ENCODE results near the gene NCF2.
"Not testable (repeated sequence)": the region's sequence is repeated elsewhere in the genome, so short reads cannot be mapped to it uniquely, and the experiment has no call there.

The NCF2 gene

DNA sequence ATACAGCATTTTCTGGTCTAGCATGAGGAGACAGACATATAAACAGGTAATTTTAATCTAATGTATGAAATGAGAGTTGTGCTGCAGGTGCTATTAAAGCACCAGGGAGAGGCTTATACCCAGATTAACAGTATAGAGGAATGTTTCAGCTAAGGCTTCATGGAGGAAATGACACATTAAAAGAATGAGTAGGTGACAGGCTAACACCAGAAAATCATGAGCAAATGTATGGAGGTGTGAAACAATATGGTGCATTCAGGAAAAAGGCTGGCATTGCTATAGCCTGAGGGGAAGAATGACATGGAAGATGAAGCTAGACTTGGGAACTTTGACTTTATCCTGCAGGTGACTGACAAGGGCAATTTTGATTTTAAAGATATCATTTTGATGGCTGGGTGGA, 38.3 kb upstream of the NCF2 start:
- Histone ChIP-seq H3K79me1 (ENCODE audit: low read depth, low read length) (no peaks in the 10 kb centered on the region), H3K4me2 (ENCODE audit: insufficient read depth, low read length, poor library complexity, severe bottlenecking) (no peak overlapping the region)

DNA sequence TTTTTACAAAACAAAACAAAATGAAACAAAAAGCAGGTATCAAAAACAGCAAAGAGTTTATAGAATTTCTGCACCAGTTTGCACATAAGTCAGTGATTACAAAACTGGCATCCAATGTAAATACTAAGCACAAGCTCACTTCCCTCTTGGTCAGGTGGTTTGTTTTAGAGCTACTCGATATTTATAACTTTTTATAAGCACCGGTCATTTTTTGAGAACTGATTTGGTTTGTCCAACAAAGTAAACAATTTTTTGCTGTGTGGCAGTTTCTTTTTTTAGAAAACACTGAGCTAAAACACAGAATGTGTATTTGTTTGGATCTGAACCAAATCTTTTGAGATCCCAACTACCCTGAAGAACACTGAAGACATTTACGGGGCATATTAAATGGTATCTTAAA, 36.0 kb upstream of the NCF2 start:
- DNase-seq (ENCODE audit: low spot score) = not testable (repeated sequence)

More for the DNA sequence above, 38.3 kb upstream of the NCF2 start:
- Histone ChIP-seq H2BK15ac (ENCODE audit: low read length) (no peak overlapping the region), H3K27me3 (ENCODE audit: control insufficient read depth in 3 of 3, insufficient read depth in 3 of 3, low read depth in 1 of 3, low read length in 3 of 3) (no peaks in the 10 kb centered on the region), H2BK12ac (ENCODE audit: low read length) (no peak overlapping the region), H2BK5ac (ENCODE audit: low read length) (no peak overlapping the region), H3K23ac (ENCODE audit: low read depth, low read length, poor library complexity) (no peak overlapping the region), H3K9ac (ENCODE audit: low read depth, low read length, poor library complexity) (no peak overlapping the region), H3K4me3 (ENCODE audit: low read length in 2 of 2) (no peak overlapping the region), H3K18ac (ENCODE audit: low read length) (no peak overlapping the region), H2AFZ (ENCODE audit: low read length) (no peak overlapping the region), H3K9me3 (replicated peaks in 1 of 2; ENCODE audit: control insufficient read depth in 2 of 2, insufficient read depth in 1 of 2, low read depth in 1 of 2, low read length in 2 of 2) (no peaks in the 10 kb centered on the region), H3K4me1 (ENCODE audit: control insufficient read depth in 2 of 2, insufficient read depth in 1 of 2, low read depth in 1 of 2, low read length in 2 of 2) (peaks cover 0 to 9% of the 10 kb centered on the region in 2 donors), H3K14ac (ENCODE audit: low read length) (no peak overlapping the region), H3K27ac (replicated peaks; ENCODE audit: low read length) (no peak overlapping the region), H2AK5ac (ENCODE audit: low read depth, low read length) (no peak overlapping the region), H2BK120ac (ENCODE audit: low read depth, low read length) (no peak overlapping the region), H4K91ac (ENCODE audit: low read depth, low read length, poor library complexity) (no peak overlapping the region), H3K4ac (ENCODE audit: low read length) (no peak overlapping the region), H4K8ac (ENCODE audit: low read depth, low read length) (no peak overlapping the region), H3K36me3 (replicated peaks in 1 of 2; ENCODE audit: control insufficient read depth in 2 of 2, insufficient read depth in 2 of 2, low read length in 2 of 2) (peaks cover 7 to 83% of the 10 kb centered on the region in 2 donors)
- no peak for DNase-seq (ENCODE audit: low spot score)

DNA sequence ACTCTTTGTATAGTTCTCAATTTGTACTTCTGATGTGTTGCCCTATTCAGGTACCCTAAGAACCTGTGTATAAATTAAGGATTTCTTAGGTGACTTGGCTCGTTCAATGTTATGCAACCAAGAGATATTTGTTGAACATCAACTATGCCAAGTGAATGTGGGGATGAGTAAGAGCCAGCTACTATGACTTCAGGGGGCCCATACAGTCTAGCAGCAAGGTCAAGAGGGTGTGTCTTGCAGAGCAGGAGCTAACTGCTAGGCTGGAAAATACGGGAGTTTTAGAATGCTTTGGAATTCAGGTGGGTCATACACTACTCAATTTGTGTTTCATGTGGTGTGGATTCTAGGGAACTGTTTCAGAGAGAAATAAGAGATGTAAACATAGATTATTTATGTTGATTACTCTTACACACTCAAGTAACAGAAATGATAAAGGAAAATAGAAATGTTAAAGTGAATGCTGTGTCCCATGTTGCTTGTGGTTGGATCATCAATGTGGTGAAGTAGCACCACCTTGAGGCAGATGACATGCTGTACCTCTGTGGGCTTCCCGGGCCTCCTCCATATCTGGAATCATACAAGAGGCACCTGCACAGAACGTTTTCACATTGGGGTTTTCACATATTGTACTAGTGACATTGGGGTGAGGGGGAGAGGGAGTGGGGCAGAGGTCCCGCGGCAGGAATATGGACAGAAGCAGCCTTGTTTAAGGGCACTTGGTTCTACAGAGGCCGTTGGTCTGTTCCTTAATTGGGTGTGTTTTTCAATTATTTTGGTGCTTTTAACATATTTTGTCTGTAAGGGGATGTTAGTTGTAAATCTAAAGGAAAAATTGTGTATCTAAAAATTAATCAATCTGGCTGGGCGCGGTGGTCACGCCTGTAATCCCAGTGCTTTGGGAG, 32.9 kb upstream of the NCF2 start:
- Histone ChIP-seq H3K4me3 (ENCODE audit: low read length in 2 of 2) (no peak overlapping the region), H3K23ac (ENCODE audit: low read depth, low read length, poor library complexity) (no peak overlapping the region), H2BK15ac (ENCODE audit: low read length) (no peak overlapping the region), H4K91ac (ENCODE audit: low read depth, low read length, poor library complexity) (no peak overlapping the region), H3K4me1 (ENCODE audit: control insufficient read depth in 2 of 2, insufficient read depth in 1 of 2, low read depth in 1 of 2, low read length in 2 of 2) (no peaks in the 10 kb centered on the region), H3K18ac (ENCODE audit: low read length) (no peak overlapping the region), H3K14ac (ENCODE audit: low read length) (no peak overlapping the region), H2BK12ac (ENCODE audit: low read length) (no peak overlapping the region), H3K4ac (ENCODE audit: low read length) (no peak overlapping the region), H3K79me1 (ENCODE audit: low read depth, low read length) (no peaks in the 10 kb centered on the region), H2BK5ac (ENCODE audit: low read length) (no peak overlapping the region), H3K27me3 (ENCODE audit: control insufficient read depth in 3 of 3, insufficient read depth in 3 of 3, low read depth in 1 of 3, low read length in 3 of 3) (no peaks in the 10 kb centered on the region), H2BK120ac (ENCODE audit: low read depth, low read length) (no peak overlapping the region), H3K9ac (ENCODE audit: low read depth, low read length, poor library complexity) (no peak overlapping the region), H3K36me3 (replicated peaks in 1 of 2; ENCODE audit: control insufficient read depth in 2 of 2, insufficient read depth in 2 of 2, low read length in 2 of 2) (peaks cover 2 to 33% of the 10 kb centered on the region in 2 donors), H4K8ac (ENCODE audit: low read depth, low read length) (no peak overlapping the region), H3K27ac (replicated peaks; ENCODE audit: low read length) (no peak overlapping the region), H2AFZ (ENCODE audit: low read length) (no peak overlapping the region), H3K9me3 (replicated peaks in 1 of 2; ENCODE audit: control insufficient read depth in 2 of 2, insufficient read depth in 1 of 2, low read depth in 1 of 2, low read length in 2 of 2) (no peaks in the 10 kb centered on the region), H2AK5ac (ENCODE audit: low read depth, low read length) (no peak overlapping the region), H3K4me2 (ENCODE audit: insufficient read depth, low read length, poor library complexity, severe bottlenecking) (no peak overlapping the region)
- peak; percentile 31 for DNase-seq (ENCODE audit: low spot score)
- no CpG with 5 or more reads among the region's 10 CpGs for WGBS, 2 donors (ENCODE audit: extremely low coverage in 2 of 2, insufficient read length in 2 of 2, insufficient replicate concordance in 1 of 2)

More for the DNA sequence above, 36.0 kb upstream of the NCF2 start:
- H4K8ac ChIP-seq (ENCODE audit: low read depth, low read length); H3K9ac ChIP-seq (ENCODE audit: low read depth, low read length, poor library complexity); H2AFZ ChIP-seq (ENCODE audit: low read length); H3K14ac ChIP-seq (ENCODE audit: low read length); H2BK5ac ChIP-seq (ENCODE audit: low read length); H4K91ac ChIP-seq (ENCODE audit: low read depth, low read length, poor library complexity); H3K9me3 ChIP-seq (replicated peaks in 1 of 2; ENCODE audit: control insufficient read depth in 2 of 2, insufficient read depth in 1 of 2, low read depth in 1 of 2, low read length in 2 of 2); H3K4me3 ChIP-seq (ENCODE audit: low read length in 2 of 2); H3K27ac ChIP-seq (replicated peaks; ENCODE audit: low read length); H3K18ac ChIP-seq (ENCODE audit: low read length); H3K79me1 ChIP-seq (ENCODE audit: low read depth, low read length); H3K27me3 ChIP-seq (ENCODE audit: control insufficient read depth in 3 of 3, insufficient read depth in 3 of 3, low read depth in 1 of 3, low read length in 3 of 3); H3K4me1 ChIP-seq (ENCODE audit: control insufficient read depth in 2 of 2, insufficient read depth in 1 of 2, low read depth in 1 of 2, low read length in 2 of 2); H2BK12ac ChIP-seq (ENCODE audit: low read length); H2AK5ac ChIP-seq (ENCODE audit: low read depth, low read length); H2BK15ac ChIP-seq (ENCODE audit: low read length); H3K4ac ChIP-seq (ENCODE audit: low read length); H3K23ac ChIP-seq (ENCODE audit: low read depth, low read length, poor library complexity); H3K4me2 ChIP-seq (ENCODE audit: insufficient read depth, low read length, poor library complexity, severe bottlenecking); H2BK120ac ChIP-seq (ENCODE audit: low read depth, low read length): not testable (repeated sequence)
- H3K36me3 ChIP-seq (replicated peaks in 1 of 2; ENCODE audit: control insufficient read depth in 2 of 2, insufficient read depth in 2 of 2, low read length in 2 of 2) = peaks cover 7 to 64% of the 10 kb centered on the region in 2 donors
- WGBS, 2 donors (ENCODE audit: extremely low coverage in 2 of 2, insufficient read length in 2 of 2, insufficient replicate concordance in 1 of 2) = no CpG with 5 or more reads among the region's 3 CpGs

DNA sequence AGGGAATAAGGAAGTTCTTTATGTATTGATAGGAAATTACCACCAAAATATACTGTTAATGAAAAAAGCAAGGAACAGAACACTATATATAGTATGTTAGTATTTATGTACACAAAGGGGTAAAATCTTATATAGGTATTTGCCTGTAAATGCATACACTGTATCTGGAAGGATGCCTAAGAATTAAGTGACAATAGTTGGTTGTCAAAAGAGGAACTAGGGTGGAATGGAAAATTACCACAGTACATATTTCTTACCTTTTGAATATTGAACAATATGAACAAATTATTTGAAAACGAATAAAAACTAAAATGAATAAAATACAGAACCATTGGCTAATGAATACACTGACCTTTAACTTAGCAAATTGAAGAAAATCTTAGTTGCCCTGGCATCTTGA, 31.8 kb upstream of the NCF2 start:
- Histone ChIP-seq H2BK12ac (ENCODE audit: low read length) (no peak overlapping the region), H4K8ac (ENCODE audit: low read depth, low read length) (no peak overlapping the region), H3K36me3 (replicated peaks in 1 of 2; ENCODE audit: control insufficient read depth in 2 of 2, insufficient read depth in 2 of 2, low read length in 2 of 2) (peaks cover 0 to 25% of the 10 kb centered on the region in 2 donors), H4K91ac (ENCODE audit: low read depth, low read length, poor library complexity) (no peak overlapping the region), H3K4me3 (ENCODE audit: low read length in 2 of 2) (no peak overlapping the region), H3K9ac (ENCODE audit: low read depth, low read length, poor library complexity) (no peak overlapping the region), H3K23ac (ENCODE audit: low read depth, low read length, poor library complexity) (no peak overlapping the region), H3K27me3 (ENCODE audit: control insufficient read depth in 3 of 3, insufficient read depth in 3 of 3, low read depth in 1 of 3, low read length in 3 of 3) (no peaks in the 10 kb centered on the region), H3K4ac (ENCODE audit: low read length) (no peak overlapping the region), H3K14ac (ENCODE audit: low read length) (no peak overlapping the region), H3K9me3 (replicated peaks in 1 of 2; ENCODE audit: control insufficient read depth in 2 of 2, insufficient read depth in 1 of 2, low read depth in 1 of 2, low read length in 2 of 2) (no peaks in the 10 kb centered on the region), H2AK5ac (ENCODE audit: low read depth, low read length) (no peak overlapping the region), H3K27ac (replicated peaks; ENCODE audit: low read length) (no peak overlapping the region), H2BK120ac (ENCODE audit: low read depth, low read length) (no peak overlapping the region), H3K18ac (ENCODE audit: low read length) (no peak overlapping the region), H2BK15ac (ENCODE audit: low read length) (no peak overlapping the region), H3K4me2 (ENCODE audit: insufficient read depth, low read length, poor library complexity, severe bottlenecking) (no peak overlapping the region), H3K79me1 (ENCODE audit: low read depth, low read length) (no peaks in the 10 kb centered on the region), H2BK5ac (ENCODE audit: low read length) (no peak overlapping the region), H3K4me1 (ENCODE audit: control insufficient read depth in 2 of 2, insufficient read depth in 1 of 2, low read depth in 1 of 2, low read length in 2 of 2) (no peaks in the 10 kb centered on the region), H2AFZ (ENCODE audit: low read length) (no peak overlapping the region)
- WGBS, 2 donors (ENCODE audit: extremely low coverage in 2 of 2, insufficient read length in 2 of 2, insufficient replicate concordance in 1 of 2) = no CpG with 5 or more reads among the region's 1 CpG
- DNase-seq (ENCODE audit: low spot score) = no peak
